MV-4-11 (cell line): ENCODE data around the gene AGPAT4.
A peak's percentile ranks its signal among the peaks of the same experiment; 100 is the strongest.
"Not testable (repeated sequence)": the region's sequence is repeated elsewhere in the genome, so short reads cannot be mapped to it uniquely, and the experiment has no call there.

Source experiments
- DNase-seq: peaks from one replicate; lab custom pipeline; 2025; lab: John Stamatoyannopoulos, UW

AGPAT4 gene

DNA sequence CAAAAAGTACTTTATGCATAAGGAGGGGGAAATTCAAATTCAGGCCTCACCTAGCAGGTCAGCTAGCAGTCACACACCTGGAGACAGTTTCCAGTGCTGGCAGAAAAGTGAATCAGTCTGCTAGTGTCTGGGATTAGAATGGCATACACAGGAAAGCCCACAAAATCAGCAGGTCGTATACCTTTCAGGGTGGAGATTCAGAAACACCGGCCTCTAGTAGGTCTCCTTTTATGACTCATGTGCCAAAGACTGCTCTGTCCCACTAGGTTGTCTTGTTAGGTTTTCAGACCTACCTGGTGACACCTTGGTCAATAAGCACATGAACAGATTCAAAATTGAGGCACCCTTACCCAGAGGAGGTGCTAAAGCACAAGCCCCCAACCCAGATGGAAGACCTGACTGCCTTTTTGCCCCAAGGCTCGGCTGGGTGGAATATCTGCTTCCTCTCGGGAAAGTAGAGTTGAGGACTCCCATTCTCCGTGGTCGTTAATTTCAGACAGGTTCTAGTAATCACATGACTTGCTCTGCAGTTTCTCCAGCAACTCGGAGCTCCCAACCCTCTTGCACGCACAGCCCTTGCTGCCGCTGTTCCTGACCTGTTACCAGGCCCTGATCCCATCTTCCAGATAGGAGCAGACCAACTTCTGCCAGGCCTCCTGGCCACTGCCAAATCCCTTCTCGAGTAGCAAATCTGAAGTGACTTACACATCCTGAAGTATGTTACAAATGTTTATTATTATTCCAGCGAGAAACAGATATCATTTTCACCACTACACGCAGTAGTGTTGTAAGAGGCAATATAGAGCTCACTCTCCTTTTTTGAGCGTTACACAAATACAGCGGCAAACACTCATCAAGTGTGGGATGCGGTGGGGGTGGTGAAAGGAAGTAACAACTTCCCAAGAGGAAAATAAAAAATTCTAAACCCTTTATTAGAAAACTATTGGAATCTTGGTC lies 46.6 kb downstream of the AGPAT4 start:
- DNase-seq = no peak

DNA sequence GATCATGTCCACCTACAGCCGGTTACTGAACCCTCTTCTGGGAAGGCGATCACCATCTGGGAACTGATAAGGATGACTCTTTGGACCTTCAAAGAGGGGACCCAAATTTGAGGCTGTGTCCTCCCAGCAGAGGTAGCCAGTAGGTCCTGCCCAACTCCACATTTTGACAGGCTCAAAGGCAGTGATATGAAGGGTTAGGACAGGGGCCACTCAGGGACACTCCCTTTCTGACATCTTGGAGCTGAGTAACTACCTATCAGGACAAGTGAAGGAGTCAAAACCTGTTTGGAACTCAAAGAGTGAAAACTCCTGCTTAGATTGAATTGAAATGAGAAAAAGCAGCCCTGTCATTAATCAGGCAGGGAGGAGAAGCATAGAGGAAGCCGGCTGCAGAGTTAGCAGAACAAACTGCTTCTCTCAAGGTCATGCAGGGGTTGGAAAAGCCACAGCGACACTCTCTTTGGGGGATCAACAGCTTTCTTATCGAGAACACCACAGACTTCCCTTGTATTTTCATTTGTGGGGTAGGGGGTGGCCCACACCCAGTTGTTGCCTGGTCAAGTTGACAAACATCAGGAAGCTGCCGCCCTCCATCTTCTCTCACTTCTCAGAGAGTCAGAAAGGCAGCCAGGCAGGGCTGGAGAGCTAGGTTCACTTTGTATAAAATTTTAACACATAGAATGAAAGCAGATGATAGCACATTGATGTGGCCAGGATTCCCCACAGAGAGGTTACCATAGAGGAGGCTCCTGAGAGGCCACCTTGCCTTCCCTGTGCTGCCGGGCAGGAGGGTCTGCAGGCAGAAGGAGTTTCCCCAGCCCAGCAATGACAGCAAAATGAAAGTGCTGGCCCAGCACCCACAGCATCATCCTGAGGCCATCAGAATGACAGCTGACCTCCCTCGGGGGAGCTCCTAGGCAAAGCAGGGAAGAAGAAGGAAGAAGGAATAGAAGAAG lies 47.6 kb downstream of the AGPAT4 start:
- peak; percentile 58 for DNase-seq

DNA sequence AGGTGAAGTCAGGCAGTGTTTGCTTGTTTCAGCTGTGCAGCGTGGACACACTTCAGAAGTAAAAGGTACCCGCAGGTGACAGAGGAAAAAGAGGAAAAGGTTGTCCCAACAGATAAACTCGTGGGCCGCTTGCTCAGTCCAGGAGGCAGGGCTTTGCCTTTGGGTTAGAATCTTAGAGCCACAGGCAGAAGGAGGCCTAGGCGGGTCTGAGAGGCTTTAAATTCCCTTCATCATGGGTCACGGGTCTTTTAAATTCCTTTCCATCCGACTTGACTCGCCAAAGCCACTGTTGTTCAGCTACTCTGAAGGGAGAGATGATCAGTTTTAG lies 48.2 kb downstream of the AGPAT4 start:
- no peak for DNase-seq

DNA sequence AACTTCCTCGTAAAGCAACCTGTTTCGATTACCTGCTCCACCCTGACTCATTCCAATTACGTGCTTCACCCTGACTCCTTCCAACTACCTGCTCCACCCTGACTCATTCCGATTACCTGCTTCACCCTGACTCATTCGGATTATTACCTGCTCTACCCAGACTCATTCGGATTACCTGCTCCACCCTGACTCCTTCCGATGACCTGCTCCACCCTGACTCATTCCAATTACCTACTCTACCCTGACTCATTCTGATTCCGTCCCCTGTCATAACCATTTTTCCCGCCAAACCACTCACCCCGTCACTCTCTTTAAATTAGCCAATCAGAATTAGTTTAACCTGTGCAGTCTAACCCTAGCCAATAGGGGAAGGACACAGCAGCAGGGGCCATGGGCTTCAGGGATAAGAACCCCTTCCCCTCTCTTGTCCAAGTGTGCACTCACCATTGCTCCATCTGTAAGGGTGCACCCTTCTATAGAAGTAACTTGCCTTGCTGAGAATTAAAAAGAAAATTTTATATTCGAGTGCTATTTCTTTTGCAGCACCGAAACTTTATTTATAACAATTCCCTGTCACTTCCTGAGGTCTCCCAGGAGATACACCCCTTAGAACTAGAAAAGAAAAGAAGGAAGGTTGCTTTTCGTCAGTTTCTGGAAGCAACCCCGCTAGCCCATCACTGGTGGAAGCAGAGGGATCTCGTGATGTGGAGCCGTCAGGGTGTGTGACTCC lies 48.7 kb downstream of the AGPAT4 start:
- DNase-seq = not testable (repeated sequence)

DNA sequence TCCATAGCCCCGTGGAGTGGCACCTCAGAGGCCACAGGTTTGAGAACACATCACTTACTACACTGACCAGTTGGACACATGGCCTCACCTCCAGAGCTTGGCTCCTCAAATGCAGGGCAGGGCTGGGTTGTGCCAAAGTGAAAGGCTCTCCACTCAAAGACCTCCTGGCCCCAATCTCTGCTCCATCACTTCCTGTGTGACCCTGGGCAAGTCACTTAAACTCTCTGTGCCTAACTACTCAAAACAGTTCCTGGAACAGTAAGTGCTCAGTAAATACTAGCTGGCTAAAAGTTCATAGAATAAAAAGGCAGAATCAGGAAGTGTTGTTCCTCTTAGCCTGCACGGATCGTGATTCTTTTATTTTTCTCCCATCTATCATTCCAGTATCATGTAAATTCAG lies 50.2 kb downstream of the AGPAT4 start:
- DNase-seq = no peak

DNA sequence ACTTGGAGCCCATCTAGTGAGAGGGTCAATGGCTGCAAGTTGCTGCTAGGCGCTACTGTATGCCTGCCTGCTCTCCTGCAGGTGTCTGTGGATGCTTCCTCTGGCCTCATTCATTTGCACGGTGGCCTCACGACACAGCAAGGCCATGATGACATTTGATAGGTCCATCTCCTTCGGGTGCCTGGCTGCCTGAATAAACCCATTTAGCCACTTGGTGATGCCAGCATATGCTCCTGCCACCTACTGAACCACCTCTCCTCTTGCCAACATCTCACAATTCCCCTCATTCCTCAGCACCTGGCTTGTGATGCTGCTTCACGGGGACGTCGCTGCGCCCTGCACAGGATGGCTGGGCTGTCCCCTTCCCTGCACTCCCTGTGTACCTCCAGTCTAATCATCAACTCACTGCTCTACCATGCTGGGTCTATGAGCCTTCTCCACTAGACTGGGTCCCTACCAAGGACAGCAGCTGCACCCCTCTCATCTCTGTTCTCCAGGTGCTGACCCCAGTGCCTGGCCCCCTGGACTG lies 51.1 kb downstream of the AGPAT4 start:
- no peak for DNase-seq

DNA sequence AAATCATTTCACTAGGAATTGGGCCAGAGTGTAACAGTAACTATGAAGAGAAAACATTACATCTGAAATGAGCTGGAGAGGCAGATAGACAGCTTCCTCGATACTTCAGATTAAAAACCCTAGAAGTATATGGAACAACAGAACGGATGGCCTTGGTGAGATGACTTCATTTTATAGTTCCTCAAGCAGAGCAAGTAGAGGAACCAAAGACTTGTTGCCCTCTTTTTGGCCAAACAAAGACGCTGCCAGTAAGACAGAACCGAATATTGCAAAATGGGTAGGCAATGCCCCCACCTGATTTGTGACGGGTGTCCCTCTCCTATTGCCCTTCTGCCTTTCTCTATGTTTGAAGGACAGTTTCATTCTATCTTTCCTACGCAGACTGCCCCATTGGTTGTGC lies 53.5 kb downstream of the AGPAT4 start:
- DNase-seq = peak; percentile 40

DNA sequence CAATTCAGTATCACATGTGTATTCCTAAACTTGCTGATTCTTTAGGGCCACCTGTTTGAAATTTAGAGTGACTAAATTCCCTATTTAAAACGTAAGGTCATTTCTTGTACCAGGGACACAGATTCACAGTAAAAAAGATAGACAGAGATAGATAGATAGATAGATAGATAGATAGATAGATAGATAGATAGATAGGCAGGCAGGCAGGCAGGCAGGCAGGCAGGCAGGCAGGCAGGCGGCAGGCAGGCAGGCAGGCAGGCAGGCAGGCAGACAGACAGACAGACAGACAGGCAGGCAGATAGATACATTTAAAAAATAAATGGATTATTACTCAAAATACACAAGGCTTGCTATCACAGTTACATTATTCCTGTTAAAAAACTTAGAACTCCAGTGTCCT lies 54.2 kb downstream of the AGPAT4 start:
- no peak for DNase-seq

DNA sequence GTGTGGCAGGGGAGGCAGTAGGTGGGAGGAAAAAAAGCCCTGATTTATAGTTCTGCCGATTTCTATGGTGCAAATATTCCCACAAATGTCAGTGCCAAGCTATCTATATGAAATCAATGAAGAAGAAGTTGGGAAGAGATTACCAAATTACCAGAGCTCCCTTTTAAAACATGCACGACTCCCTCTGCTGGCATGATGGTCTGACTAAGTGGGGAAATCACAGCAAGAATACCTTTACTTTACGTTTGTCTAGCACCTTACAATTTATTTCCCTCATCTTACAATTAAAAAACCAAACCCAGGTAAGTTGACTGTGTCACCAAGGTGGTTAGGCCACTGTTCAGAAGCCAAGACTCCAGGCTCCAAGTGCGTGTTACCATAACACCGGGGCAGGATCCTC lies 55.6 kb downstream of the AGPAT4 start:
- DNase-seq = no peak

DNA sequence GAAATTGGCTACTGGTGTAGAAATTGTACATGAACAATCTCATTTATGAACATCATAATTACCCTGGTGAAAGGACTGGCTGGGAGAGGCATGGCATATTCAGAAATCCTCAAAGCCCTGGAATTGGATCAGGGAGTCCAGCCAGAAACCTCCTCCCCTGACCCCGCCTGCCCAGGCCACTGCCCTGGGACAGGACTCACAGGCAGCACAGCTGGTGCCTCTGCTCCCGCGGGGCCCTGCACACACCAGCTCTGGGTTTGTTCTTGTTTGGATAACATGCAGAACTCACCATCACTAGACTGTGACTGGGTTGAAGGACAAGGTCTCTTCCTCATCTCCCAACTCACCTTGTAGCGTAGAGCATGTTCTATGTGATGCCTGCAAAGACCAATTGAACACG lies 56.2 kb downstream of the AGPAT4 start:
- no peak for DNase-seq

DNA sequence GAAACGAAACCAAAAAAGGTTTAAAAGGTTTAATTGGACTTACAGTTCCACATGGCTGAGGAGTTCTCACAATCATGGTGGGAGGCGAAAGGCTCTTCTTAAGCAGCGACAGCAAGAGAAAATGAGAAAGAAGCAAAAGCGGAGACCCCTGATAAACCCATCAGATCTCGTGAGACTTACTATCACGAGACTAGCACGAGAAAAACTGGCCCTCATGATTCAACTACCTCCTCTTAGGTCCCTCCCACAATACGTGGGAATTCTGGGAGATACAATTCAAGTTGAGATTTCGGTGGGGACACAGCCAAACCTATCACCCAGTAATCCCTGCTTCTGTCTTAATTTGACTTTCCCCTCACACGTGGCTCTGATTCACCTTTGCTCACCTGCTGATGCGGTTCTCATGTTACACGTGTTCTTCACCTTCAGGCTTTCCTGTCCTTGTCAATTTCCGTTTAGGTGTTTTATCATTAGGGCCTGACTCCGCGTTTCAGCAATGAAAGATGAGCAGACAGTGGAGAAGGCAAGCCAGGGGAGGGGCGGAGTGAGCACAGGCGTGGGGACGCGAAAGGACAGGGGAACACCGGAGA lies 57.1 kb downstream of the AGPAT4 start:
- DNase-seq = no peak

DNA sequence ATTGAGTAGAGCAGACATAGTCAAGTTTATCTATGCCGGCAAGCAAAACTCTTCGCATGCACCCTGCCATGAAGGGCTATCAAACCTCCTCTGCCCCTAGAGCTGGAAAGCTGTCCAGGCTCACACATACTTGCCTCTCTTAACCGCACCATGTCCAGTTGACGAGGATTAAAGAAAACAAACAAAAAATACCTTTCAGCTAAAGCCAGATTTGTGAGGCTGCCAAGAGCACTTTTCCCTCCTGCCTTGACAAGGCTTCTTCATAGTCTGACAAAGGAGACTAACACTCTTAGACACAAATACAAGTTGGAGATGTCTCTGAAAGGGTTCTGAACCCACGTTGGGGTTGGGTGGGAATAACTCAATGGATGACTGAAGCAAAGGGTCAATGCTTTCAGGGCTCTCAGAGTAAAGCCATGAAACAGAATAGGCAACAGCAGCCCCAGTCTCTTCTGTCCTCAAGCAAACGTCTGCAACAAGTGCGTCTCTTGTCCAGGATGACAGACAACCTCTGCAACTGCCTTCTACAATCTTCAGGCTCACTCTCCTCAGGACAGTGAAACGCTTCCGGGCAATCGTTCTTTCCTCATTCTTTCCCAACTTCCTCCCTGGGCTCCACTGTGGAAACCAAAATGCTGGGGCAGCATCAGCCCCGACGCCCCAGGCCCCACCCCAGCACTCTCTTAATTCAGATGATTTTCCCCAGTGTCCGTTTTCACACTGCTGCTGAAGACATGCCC lies 57.8 kb downstream of the AGPAT4 start:
- DNase-seq = no peak

DNA sequence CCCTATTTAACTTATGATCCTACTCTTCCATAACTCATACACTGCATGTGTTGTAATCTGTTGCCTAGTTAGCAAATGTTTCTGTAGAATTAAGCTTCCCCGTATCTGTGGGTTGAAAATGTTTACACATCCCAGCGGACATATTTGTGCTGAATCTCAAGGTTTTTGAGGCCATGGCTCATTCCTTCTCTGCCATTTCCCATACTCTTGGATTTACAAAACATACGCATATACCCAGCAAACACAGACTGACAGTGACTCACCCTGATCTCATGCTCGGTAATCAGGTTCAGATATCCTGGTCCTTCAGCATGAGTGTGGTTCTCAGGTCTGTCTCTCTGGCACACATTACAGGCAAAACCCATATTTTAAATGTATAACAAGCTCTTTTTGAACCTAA lies 58.7 kb downstream of the AGPAT4 start:
- DNase-seq = no peak

DNA sequence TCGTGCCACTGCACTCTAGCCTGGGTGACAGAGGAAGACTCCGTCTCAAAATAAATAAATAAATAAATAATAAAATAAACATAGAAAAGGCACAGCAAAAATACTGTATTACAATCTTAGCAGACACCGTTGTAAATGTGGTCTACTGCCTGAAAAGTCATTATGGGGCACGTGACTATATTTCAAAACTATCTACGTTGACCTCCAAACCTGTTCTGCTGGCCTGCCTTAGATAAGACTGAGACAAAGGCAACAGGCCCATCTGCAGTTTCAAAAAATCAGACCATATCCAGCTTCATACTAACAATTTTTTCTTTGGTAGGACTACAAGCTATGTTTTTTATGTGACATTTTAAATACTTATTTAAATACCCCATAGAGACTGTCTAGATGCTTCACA lies 59.1 kb downstream of the AGPAT4 start:
- DNase-seq = no peak

DNA sequence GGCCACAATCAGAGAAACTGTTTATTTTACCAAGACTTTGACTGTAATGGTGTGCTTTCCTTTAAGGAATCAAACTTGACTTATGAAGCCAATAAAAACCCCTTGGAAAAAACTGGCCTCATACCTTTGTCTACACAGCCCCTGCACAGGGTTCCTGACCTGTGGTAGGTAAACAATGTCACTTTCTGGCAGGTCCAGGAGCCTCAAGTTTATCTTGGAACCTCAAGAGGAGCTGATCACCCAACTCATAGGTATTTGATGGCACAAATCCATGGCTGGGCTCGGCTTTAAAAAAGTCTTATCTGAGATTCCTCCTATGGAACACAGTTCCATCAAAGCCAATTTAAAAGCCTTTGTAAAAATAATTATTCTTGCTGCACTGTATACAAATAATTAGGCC lies 61.0 kb downstream of the AGPAT4 start:
- DNase-seq = no peak

DNA sequence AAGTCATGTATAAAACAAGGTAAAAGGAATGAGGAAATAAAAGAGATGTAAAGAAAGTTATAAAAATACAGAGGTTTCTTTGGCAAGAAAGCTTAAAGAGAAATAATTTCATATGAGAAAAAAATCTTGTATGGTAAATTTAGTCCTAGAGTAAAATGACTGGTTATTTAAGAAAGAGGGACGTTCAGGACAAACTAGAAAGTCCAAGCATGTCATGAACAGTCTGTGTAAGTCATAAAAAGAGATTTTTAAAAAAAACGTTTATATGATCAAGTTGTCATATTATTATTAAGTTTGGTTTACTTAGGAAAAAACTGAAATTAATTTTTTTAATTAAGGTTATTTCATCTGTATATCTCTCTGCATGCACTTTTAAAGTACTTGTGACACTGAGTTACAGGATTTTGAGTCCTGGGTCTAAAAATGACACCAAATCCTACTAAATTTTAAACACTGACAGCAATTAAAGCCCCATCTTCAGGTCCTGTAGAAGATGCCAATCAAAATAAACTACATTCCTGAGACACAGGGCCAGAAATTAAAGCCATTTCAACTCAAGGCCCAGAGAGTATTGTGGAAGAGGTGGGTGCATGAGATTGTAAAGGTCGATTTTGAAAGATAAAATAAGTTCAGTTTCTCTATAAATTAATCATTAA lies 62.4 kb downstream of the AGPAT4 start:
- DNase-seq = no peak

DNA sequence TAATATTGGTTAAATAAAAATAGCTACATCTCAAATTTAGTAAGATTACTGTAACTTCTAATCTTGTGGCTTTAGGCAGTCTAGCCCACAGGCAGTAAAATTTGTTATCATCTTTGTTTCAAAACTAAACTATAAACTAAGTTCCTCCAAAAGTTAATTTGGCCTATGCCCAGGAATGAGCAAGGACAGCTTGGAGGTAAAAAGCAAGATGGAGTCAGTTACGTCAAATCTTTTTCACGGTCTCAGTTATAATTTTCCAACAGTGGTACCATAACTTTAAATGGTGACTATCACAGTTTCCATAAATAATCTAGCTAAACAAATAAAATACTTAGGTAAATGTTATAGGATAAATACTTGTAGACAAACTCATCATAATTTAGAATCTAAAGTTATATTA lies 63.0 kb downstream of the AGPAT4 start:
- DNase-seq = no peak

DNA sequence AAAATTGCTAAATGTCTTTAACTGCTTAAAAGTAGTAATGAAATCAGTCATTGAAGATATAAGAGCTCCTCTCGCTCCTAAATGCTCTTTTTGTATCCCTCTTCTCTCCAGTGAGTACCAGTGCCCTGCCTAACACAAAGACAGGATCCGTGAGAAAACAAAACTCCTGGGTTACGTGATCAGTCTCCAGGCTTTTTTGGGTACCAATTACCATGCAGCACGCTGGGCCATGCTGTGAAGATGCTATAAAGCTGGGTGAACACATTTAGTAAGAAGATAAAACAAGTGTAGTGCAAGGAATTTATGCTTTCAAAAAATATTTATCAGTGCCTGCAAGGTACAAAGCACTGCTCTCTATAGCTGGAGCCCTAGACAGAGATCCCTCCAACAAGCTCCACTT lies 66.7 kb downstream of the AGPAT4 start:
- DNase-seq = no peak

DNA sequence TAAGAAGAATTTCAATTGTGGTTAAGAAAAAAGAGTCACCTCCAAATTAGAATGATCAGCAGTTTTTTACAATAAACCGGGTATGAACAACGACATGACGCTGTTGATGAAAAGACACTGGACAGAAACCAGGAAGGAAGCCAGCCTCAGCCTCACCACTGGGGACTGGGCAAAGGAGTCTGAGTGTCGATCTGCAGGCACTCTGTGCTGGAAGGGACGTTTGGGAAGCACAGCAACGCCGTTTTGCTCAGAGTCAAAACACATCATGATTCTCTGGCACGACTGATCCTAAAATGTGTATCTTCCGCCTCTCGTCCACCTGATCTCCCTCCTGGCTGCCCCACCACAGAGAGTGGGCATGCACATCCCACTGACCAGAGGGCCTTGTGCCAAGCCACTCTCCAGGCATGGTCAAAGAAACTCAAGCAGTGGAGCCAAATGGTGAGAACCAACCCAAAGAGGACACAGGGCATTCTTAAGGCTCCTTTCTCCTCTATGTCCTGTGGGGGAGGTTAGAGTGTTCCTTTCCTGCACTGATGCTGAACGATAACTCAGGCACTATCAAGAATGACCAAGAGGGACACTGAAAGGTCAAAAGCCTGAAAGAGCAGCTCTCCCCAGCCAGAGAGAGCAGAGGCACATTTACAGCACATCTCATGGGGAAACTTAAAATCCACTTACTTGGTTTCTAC lies 68.8 kb downstream of the AGPAT4 start:
- DNase-seq = no peak
